NCI-H69 (cell line): ENCODE measurements around the gene HASPIN.
A peak's percentile ranks its signal among the peaks of the same experiment; 100 is the strongest.

Experiments
- DNase-seq: peaks from one replicate; lab custom pipeline; 2025; lab: John Stamatoyannopoulos, UW

HASPIN gene

DNA sequence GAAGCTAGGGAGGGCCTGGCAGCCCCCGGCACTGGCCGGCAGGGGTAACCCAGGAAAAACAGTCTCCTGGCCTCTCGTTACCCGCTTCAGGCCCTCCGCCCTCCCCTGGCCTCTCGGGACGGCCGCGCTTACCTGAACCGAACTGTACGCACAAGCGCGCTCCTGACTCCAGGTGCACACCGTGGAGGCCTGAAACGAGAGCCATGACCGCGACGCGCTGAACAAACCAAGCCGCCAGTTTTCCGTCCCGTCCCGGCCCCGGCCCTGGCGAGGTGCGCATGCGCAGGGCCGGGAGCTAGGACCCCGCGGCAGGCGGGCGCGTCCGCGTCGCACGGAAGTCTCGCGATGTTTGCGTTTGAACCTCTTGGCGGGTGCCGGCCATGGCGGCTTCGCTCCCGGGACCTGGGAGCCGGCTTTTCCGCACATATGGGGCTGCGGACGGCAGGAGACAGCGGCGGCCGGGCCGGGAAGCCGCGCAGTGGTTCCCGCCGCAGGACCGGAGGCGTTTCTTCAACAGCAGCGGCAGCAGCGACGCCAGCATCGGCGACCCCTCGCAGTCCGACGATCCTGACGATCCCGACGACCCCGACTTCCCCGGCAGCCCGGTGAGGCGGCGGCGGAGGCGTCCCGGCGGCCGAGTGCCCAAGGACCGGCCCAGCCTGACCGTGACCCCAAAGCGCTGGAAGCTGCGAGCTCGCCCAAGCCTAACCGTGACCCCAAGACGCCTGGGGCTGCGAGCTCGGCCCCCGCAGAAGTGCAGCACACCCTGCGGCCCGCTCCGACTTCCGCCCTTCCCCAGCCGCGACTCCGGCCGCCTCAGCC lies at the start of gene HASPIN:
Gene HASPIN, plus strand, starts transcription at position 348 of the 822 bp plus-strand sequence. Its CDS starts 33 bp downstream, at position 381.
- peak; percentile 91 for DNase-seq

DNA sequence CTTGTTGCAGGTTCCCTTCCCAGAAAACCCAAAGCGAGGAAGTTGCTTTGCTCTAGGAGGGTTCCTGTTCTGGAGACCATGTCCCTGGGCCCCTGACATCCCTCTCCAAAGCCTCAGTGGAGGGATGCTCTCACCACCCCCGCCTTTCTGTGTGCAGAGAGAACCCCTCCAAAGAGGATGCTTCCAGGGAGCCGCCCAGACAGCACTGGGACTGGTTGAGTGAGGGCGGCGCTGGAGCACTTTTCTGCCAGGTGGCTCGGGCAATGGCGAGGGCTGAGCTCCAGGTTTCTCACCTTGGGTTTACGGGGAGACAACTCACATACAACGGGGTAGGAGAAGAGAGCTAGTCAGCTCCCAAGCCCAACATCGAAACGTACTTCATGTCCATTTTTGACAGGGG lies 47.8 kb upstream of the HASPIN start:
- DNase-seq, result no peak

DNA sequence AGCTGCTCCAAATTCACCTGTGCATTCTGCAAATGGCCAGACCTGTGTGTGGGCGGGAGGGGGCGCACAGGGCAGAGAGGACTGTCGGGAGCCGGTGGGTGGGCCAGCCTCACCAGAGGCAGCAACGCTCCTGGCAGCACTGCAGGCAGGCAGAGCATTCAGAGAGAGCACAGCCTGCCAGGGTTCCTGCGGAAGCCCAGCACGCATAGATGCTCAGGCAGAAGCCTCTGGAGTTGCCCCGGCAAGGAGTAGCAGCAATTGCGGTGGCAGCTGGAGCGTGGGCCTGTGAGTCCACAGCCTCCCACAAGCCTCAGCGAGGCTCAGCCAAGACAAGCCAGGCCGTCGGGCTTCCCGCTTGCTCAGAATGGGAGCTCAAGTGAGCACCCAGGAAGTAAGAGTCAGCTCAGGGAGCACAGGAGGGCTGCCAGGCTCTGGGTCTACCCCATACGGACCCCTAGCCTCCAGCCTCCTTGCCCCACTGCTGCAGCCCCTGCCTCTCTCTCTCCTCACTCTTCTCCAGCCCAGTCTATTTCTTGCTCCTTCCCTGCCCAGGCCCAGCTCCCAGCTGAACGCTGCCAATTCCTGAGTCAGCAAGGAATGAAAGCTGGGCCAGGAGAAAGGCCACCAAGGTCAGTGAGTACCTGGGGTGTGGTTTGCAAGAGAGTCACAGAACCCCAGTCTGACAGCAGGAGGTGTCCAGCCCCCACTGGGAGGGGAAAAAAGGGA lies 45.4 kb upstream of the HASPIN start:
- no peak for DNase-seq

DNA sequence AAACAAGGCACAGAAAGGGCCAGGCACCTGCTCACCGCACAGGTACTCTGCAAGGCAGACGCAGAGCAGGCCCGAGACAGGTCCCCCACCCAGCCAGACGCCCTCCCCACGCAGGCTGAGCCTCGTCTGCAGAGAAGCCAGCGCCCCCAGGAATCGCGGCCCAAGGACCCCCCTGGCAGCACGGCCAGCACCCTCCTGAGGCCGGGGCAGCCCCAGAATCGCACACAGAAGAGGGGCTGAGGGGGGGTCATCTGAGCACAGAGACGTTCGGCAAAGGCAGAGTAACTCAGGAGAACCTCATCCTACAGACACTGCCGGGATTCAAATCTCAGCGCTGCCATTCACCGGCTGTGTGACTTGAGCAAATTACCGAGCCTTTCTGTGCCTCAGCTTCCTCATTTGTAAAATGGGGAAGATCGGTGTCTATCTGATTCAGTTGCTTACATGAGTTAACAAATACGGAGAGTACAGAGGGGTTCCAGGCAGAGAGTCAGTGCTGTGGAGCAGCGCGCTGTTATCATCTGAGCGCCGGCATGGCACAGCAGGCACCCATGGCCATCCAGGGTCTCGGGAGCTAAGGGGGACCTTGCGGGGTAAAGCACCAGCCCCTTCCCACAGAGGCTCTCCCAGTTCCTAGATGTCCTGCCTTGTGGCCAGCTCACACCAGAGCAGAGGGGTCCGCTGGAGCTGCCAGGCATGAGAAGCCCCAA lies 44.7 kb upstream of the HASPIN start:
- no peak for DNase-seq

GRCh38 chr17:3679531-3680126 lies 44.1 kb upstream of the HASPIN start:
- no peak for DNase-seq

- DNase-seq, result no peak
These were observed 42.6 kb upstream of the HASPIN start for GRCh38 chr17:3681057-3681456.

DNA sequence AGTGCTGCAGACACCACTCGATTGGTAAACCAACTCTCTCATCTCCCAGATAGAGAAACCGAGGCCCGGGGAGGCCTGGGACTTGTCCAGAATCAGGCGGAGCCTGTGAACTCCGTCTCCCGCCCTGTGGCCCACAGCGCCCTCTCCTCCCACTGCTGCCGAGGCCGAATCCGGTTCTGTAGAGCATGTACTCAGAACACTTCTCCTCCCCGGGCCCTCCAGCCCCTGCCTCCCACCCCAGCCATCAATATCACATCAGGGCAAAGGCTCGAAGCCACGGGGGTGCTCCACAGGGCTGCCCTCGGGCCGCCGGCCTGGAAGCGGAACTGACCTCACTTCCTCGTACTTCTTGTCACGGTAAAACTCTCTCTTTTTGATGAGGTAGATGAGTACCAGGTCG lies 42.1 kb upstream of the HASPIN start:
- no peak for DNase-seq

DNA sequence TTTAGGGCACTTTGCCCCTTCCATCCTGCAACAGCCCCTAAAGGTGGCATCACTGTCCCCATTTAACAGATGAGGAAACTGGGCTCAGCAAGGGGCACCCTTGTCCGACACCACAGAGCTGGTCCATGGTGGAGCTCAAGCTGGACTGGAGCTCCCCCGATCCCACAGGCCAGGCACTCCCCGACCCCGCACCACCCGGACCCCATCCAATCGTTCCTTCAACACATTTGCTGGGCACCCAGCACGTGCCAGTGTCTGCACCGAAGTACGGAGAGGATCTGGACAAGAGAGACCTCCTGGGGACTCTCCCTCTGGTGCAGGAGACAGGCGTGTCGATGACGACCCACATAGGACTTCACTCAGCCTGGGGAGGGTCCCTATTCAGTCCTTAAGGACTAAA lies 41.7 kb upstream of the HASPIN start:
- no peak for DNase-seq

DNA sequence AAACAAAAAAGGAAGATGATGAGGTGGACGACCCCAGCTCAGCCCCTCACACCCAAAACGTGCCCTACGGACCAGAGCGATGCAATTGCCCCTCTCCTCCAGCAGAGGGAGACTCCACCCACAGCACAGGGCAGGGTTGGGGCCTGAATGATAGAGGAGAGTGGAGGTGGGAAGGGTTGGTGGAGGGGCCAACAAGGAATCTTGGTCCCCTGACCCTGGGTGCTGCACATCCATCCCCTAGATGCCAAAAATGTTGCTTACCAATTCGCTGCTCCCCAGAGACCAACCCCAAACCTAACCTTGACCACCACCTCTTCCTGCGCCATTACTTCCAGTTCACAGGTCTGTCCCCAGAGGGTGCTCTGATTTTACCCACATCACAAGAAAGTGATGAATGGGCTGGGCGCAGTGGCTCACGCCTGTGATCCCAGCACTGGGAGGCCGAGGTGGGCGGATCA lies 40.6 kb upstream of the HASPIN start:
- peak; percentile 43 for DNase-seq

- DNase-seq, result no peak
These were observed 38.5 kb upstream of the HASPIN start for GRCh38 chr17:3685174-3685573.

DNA sequence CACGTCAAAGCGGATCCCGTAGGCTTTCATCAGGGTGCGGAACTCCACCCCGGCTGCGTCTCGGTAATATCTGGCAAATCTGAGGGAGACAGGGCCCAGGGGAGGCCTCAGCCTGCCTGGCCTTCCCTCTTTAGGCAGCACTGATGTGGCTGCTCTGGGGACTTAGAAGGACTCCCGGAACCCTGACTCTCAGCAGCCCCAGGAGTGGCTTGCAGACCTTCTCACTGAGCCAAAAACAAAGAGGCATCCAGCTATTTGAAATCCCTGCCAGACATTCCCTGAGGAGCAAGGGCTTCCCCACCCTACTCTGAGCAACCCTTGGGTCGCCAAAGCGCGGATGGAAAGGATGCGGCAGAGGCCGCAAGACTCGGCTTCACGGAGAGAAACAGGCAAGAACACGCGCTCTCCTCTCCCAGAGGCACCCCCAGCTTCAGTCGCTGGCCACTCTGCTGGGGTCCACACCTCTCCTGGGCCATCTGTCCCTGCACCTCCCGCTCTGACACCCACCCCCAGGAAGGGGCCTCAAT lies 35.6 kb upstream of the HASPIN start:
- DNase-seq, result no peak

DNA sequence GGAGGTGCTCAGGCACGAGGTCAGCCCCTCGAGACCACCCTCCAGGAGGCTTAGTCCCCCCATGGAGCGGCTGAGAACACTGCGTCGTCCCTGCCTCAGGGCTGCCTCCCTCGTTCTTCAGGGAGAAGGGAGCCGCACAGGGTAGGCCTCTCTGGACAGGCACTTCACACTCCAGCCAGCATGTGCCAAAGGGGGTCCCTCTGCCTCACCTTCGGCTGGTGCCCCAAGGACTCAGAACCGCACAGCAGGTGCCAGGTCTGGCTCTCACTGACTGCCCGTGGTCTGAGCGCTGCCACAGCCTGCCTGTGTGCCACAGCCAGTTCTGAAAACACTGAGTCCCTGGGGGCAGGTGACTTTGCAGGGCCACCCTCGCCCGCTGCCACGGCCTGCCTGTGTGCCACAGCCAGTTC lies 34.8 kb upstream of the HASPIN start:
- no peak for DNase-seq

DNA sequence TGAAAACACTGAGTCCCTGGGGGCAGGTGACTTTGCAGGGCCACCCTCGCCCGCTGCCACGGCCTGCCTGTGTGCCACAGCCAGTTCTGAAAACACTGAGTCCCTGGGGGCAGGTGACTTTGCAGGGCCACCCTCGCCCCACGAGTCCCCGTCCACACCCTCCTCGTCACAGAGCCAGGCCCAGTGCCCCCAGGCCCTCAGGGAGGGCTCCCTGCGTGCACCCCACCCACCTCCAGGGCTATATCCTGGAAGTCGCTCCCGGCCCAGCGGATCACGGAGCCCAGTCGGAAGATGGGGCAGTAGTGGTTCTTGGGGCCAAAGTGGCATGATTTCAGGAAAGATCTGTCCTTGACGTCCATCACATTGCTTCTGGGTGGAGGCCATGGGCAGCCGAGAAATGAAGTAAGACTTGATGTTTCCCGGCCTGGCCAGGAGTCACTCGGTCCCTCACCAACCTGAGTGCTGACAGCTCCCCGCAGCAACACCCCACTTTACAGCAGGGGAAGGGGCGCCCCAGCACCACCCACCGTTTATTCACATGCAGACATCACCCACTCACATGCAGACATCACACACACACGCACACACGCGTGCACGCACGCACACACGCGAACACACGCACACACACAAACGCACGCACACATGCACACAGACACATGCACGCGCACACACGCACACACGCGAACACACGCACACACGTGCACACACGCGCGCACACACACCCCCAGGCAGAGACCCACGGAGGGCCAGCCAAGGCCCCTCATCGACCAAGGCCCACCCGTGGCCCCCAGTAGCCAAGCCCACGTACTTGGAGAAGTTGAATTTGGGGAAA lies 34.2 kb upstream of the HASPIN start:
- DNase-seq, result no peak

DNA sequence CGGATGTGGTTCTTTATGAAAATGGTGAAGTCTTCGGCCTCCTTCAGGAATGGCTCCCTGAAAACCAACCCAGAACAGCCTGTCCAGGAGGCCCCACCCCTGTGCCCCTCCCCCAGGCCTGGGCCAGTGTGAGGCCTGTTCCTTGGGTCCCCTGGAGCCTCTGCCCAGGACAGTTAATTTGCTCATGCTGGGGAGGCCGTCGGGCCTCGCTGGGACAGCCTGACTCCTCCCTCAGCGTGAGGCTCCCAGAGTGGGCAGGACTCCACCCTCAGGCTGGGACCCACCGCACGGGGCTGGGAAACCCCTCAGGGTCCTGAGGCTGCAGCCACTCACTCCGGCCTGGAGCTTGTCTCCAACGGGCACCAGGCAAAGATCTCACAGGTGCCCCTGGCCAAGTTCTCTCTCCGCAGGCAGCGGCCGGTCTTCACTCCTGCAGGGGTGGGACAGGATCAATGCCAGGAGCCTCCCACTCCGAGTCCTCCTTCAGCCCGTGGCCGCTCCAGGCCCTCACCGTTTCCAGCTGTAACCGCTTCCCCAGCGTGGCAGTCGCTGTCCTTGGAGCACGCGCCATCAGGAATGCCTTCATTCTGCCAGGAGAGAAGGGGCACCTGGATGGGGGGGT lies 33.5 kb upstream of the HASPIN start:
- DNase-seq, result no peak

DNA sequence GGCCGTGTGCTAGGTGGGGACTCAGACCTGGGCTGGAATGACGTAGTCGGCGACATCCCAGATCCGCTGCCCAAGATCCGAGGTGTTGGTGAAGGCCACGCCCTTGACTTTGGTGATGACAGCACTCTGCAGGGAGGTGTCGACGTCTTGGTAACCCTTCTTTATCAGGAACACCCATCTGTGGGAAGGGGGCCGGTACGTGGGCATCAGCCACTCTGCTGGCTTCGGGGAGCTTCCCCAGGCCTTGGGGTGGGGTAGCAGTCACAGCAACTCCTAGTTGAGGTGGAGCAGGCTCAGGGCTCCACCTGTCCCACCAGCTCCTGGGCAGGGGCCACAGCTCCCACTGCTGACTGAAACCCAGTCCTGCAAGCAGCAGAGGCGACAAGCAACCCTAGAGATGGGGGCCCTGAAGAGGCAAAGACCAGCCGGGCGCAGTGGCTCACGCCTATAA lies 32.1 kb upstream of the HASPIN start:
- DNase-seq, result no peak

DNA sequence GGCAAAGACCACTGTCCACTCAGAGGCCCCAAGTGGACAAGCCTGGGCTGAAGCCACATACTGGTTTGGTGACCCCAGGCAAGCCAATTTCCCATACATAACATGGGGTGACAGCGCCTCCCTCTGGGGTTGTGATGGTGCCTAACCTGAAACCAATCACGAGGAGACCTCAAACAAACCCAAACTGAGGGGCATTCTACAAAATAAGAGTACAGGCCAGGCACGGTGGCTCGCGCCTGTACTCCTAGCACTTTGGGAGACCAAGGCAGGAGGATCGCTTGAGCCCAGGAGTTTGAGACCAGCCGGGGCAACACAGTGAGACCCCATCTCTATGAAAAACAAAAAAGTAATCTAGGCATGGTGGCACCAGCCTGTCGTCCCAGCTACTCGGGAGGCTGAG lies 31.4 kb upstream of the HASPIN start:
- no peak for DNase-seq

- DNase-seq, result no peak
These were observed 30.6 kb upstream of the HASPIN start for GRCh38 chr17:3693141-3693540.

GRCh38 chr17:3693829-3694231 lies 29.9 kb upstream of the HASPIN start:
- no peak for DNase-seq

DNA sequence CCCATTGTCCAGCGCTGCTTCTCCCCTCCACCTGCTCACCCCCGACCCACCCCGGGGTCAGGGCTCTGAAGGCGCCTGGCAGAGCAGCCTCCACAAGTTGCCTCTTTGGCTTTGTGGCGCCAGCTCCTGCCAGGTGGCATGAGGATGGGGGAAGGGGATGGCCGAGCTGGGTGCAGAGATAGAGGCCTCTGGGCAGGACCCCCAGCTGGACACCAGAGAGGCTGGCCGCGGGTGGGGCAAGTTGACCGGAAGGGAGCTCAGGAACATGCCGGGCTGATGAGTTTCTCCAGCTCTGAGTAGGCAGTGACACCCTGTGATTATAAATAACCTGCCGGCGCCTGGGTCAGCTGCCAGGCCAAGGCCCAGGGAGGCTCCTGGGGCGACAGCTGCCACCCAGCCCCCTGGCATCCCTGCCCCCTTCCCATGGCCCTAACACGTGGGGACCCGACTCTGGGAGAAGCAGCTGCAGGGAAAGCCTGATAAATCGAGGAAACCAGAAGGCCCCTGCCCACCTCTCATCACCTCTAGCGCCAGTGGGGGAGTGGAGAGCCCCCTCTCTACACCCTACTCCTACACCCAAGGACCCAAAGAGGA lies 28.5 kb upstream of the HASPIN start:
- peak; percentile 19 for DNase-seq
